ENCODE measurements around the gene SPOCK3. TPM values are rescaled to one million over a fixed set of nuclear protein-coding genes. Genes with fewer than 3 reads are reported as not detected.

The SPOCK3 gene
- total and polyA plus RNA-seq, 2 experiments from 2014 or later: 1.6 to 4.1 TPM

DNA sequence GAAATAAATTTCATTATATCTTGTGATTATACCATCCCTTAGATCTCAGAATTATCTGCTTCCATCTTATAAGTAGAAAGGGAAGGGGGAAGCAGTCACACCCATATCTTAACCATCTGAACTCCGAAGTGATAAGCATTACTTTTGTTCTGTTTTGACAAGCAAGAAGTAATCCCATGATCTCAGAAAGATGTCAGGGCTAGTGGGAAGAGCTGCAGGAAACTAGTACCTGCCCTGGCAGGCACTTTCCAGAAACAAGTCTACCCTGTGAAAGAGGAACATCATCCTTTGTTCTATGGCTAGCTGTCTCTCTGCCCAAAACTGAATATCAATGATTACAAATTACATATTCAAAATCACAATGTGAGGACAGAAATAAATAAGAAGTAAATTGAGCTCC is 244.4 kb downstream of the SPOCK3 start:
- Histone ChIP-seq H4K20me1 (replicated peaks; ENCODE audit: insufficient read depth) (no peaks in the 10 kb centered on the region), H3K79me2 (replicated peaks; ENCODE audit: insufficient read depth) (no peaks in the 10 kb centered on the region), H2AFZ (no peak overlapping the region; the same call in 1 of the 2 replicates), H3K4me2 (no peak overlapping the region), H3K4me3 (no peak overlapping the region), H3F3A (replicated peaks; ENCODE audit: low read depth) (no peaks in the 10 kb centered on the region), H3K27ac (ENCODE audit: low read depth) (no peak overlapping the region), H3K27me3 (ENCODE audit: insufficient read depth) (no peaks in the 10 kb centered on the region), H3K36me3 (ENCODE audit: insufficient read depth) (no peaks in the 10 kb centered on the region), H3K9me2 (ENCODE audit: insufficient read depth) (no peaks in the 10 kb centered on the region), H3K4me1 (ENCODE audit: insufficient read depth) (no peaks in the 10 kb centered on the region)
- TF ChIP-seq ZNF331 (CRISPR knock-in tag; IDR thresholded peaks at IDR 0.05; ENCODE audit: low read depth) (no peak), STAT1 (IDR thresholded peaks at IDR 0.05; ENCODE audit: unreplicated experiment) (no peak), CREB1 (CRISPR knock-in tag; IDR thresholded peaks at IDR 0.05; ENCODE audit: low read depth) (no peak), POLR2AphosphoS5 (IDR thresholded peaks at IDR 0.05; ENCODE audit: low read depth) (no peak), EZH2phosphoT487 (IDR thresholded peaks at IDR 0.05; ENCODE audit: unreplicated experiment) (no peak), ZNF114 (CRISPR knock-in tag; IDR thresholded peaks at IDR 0.05) (no peak), NANOG (IDR thresholded peaks at IDR 0.05; ENCODE audit: borderline replicate concordance) (no peak)
- TF ChIP-seq, protein P1, sequence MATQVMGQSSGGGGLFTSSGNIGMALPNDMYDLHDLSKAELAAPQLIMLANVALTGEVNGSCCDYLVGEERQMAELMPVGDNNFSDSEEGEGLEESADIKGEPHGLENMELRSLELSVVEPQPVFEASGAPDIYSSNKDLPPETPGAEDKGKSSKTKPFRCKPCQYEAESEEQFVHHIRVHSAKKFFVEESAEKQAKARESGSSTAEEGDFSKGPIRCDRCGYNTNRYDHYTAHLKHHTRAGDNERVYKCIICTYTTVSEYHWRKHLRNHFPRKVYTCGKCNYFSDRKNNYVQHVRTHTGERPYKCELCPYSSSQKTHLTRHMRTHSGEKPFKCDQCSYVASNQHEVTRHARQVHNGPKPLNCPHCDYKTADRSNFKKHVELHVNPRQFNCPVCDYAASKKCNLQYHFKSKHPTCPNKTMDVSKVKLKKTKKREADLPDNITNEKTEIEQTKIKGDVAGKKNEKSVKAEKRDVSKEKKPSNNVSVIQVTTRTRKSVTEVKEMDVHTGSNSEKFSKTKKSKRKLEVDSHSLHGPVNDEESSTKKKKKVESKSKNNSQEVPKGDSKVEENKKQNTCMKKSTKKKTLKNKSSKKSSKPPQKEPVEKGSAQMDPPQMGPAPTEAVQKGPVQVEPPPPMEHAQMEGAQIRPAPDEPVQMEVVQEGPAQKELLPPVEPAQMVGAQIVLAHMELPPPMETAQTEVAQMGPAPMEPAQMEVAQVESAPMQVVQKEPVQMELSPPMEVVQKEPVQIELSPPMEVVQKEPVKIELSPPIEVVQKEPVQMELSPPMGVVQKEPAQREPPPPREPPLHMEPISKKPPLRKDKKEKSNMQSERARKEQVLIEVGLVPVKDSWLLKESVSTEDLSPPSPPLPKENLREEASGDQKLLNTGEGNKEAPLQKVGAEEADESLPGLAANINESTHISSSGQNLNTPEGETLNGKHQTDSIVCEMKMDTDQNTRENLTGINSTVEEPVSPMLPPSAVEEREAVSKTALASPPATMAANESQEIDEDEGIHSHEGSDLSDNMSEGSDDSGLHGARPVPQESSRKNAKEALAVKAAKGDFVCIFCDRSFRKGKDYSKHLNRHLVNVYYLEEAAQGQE (IDR thresholded peaks at IDR 0.05; ENCODE audit: unreplicated experiment): no peak
- TF ChIP-seq, protein P2, sequence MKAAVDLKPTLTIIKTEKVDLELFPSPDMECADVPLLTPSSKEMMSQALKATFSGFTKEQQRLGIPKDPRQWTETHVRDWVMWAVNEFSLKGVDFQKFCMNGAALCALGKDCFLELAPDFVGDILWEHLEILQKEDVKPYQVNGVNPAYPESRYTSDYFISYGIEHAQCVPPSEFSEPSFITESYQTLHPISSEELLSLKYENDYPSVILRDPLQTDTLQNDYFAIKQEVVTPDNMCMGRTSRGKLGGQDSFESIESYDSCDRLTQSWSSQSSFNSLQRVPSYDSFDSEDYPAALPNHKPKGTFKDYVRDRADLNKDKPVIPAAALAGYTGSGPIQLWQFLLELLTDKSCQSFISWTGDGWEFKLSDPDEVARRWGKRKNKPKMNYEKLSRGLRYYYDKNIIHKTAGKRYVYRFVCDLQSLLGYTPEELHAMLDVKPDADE (IDR thresholded peaks at IDR 0.05): no peak
- no peak overlapping the region for H3K4me3 Mint-ChIP-seq
- H3K27ac Mint-ChIP-seq: no peak overlapping the region
- ATAC-seq (no peak), DNase-seq (ENCODE audit: low spot score) (no peak)
- H3K36me3 Mint-ChIP-seq (ENCODE audit: low read depth): no peaks in the 10 kb centered on the region
- no peaks in the 10 kb centered on the region for H3K9me3 Mint-ChIP-seq
- no peaks in the 10 kb centered on the region for H3K4me1 Mint-ChIP-seq
- H3K27me3 Mint-ChIP-seq (ENCODE audit: insufficient read depth, low read depth, poor library complexity): no peaks in the 10 kb centered on the region

DNA sequence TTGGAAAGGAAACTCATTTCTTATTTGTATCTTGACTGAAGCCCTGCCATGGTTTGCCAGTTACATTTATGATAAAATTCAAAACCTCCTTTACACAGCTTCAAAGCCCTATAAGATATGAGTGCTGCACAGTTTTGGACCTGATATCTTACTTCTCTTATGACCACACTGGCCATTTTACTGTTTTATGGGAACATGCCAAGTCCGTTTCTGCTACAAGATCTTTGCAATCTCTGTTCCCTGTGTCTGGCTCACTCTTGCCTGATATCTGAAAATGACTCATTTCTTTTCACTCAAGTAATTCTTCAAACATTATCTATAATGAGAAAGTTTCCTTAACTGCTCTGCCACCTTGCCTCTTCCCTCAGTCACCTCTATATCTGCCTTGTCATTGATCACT is 247.3 kb downstream of the SPOCK3 start:
- Mint-ChIP-seq H3K9me3 (peaks cover 3% of the 10 kb centered on the region; the same call in 2 of the 3 replicates), H3K4me3 (no peak overlapping the region), H3K27ac (no peak overlapping the region), H3K4me1 (no peaks in the 10 kb centered on the region), H3K27me3 (ENCODE audit: insufficient read depth, low read depth, poor library complexity) (no peaks in the 10 kb centered on the region), H3K36me3 (ENCODE audit: low read depth) (no peaks in the 10 kb centered on the region; the same call in 2 of the 3 replicates)
- Histone ChIP-seq H3F3A (replicated peaks; ENCODE audit: low read depth) (no peaks in the 10 kb centered on the region), H3K4me3 (no peak overlapping the region), H3K9me2 (ENCODE audit: insufficient read depth) (no peaks in the 10 kb centered on the region), H4K20me1 (replicated peaks; ENCODE audit: insufficient read depth) (no peaks in the 10 kb centered on the region), H3K36me3 (ENCODE audit: insufficient read depth) (no peaks in the 10 kb centered on the region), H3K4me1 (ENCODE audit: insufficient read depth) (no peaks in the 10 kb centered on the region), H2AFZ (no peak overlapping the region), H3K79me2 (replicated peaks; ENCODE audit: insufficient read depth) (no peaks in the 10 kb centered on the region), H3K27me3 (ENCODE audit: insufficient read depth) (no peaks in the 10 kb centered on the region), H3K27ac (ENCODE audit: low read depth) (no peak overlapping the region), H3K4me2 (no peak overlapping the region)
- ATAC-seq: no peak
- DNase-seq (ENCODE audit: low spot score): no peak
- no peak for TF ChIP-seq STAT1 (IDR thresholded peaks at IDR 0.05; ENCODE audit: unreplicated experiment)
- TF ChIP-seq, protein P1 (IDR thresholded peaks at IDR 0.05; ENCODE audit: unreplicated experiment): no peak
- TF ChIP-seq JUNB (IDR thresholded peaks at IDR 0.05; ENCODE audit: unreplicated experiment): no peak
- no peak for TF ChIP-seq ZNF331 (CRISPR knock-in tag; IDR thresholded peaks at IDR 0.05; ENCODE audit: low read depth)
- no peak for TF ChIP-seq CREB1 (CRISPR knock-in tag; IDR thresholded peaks at IDR 0.05; ENCODE audit: low read depth)
- TF ChIP-seq, protein P2 (IDR thresholded peaks at IDR 0.05): no peak
- TF ChIP-seq EZH2 (IDR thresholded peaks at IDR 0.05; ENCODE audit: low read depth, unreplicated experiment): no peak
- TF ChIP-seq, protein P3, sequence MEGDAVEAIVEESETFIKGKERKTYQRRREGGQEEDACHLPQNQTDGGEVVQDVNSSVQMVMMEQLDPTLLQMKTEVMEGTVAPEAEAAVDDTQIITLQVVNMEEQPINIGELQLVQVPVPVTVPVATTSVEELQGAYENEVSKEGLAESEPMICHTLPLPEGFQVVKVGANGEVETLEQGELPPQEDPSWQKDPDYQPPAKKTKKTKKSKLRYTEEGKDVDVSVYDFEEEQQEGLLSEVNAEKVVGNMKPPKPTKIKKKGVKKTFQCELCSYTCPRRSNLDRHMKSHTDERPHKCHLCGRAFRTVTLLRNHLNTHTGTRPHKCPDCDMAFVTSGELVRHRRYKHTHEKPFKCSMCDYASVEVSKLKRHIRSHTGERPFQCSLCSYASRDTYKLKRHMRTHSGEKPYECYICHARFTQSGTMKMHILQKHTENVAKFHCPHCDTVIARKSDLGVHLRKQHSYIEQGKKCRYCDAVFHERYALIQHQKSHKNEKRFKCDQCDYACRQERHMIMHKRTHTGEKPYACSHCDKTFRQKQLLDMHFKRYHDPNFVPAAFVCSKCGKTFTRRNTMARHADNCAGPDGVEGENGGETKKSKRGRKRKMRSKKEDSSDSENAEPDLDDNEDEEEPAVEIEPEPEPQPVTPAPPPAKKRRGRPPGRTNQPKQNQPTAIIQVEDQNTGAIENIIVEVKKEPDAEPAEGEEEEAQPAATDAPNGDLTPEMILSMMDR (conservative IDR thresholded peaks at IDR 0.05; ENCODE audit: low read depth in 2 of 2): no peak
- TF ChIP-seq NANOG (IDR thresholded peaks at IDR 0.05; ENCODE audit: borderline replicate concordance): no peak
- TF ChIP-seq POLR2AphosphoS5 (IDR thresholded peaks at IDR 0.05; ENCODE audit: low read depth): no peak
- TF ChIP-seq ZNF114 (CRISPR knock-in tag; IDR thresholded peaks at IDR 0.05): no peak
- TF ChIP-seq EZH2phosphoT487 (IDR thresholded peaks at IDR 0.05; ENCODE audit: unreplicated experiment): no peak

Measured in GM23338 (cell line).